Measurements from ENCODE around the gene GPR6.

Gene GPR6

GRCh38 chr6:110002676-110003075, 24.6 kb downstream of the GPR6 start:
- no peak for DNase-seq

GRCh38 chr6:110013386-110013785, 35.3 kb downstream of the GPR6 start:
- DNase-seq, result no peak

GRCh38 chr6:110015206-110015605, 37.1 kb downstream of the GPR6 start:
- no peak for DNase-seq

GRCh38 chr6:110017306-110017705, 39.2 kb downstream of the GPR6 start:
- DNase-seq, result no peak

GRCh38 chr6:110017946-110018345, 39.8 kb downstream of the GPR6 start:
- DNase-seq, result no peak

GRCh38 chr6:110018486-110018885, 40.4 kb downstream of the GPR6 start:
- DNase-seq, result no peak

- no peak for DNase-seq
Measured at GRCh38 chr6:110020888-110021287, 42.8 kb downstream of the GPR6 start.

GRCh38 chr6:110029144-110029543, 51.0 kb downstream of the GPR6 start:
- DNase-seq, result no peak
